ENCODE results near the gene DIP2B.

DNA sequence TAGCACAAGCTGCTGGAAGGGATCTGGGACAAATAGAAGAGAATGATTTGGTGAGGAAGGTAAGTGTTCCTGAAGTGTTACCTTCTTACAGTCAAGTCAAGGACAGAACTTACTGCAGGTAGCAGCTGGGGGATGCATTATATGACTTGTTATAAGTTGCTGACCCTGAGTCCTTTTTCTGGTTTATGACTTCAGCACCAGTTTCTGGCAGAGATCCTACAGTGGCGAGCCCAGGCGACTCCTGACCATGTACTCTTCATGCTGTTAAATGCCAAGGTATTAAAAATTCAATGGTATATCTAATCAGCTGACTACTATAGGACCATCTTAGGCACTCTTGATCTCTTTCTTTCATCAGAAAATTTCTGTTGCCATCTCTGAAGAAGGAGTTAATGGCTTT lies 214.0 kb downstream of the DIP2B start:
- TF ChIP-seq ZNF274 (IDR thresholded peaks at IDR 0.05; ENCODE audit: low read depth, low read length) (no peak), SUZ12 (IDR thresholded peaks at IDR 0.05; ENCODE audit: extremely low read depth, insufficient read depth, insufficient read length) (no peak)
